HepG2 (cell line): ENCODE measurements around the gene NXPE1. TPM values are rescaled to one million over a fixed set of nuclear protein-coding genes. Genes with fewer than 3 reads are reported as not detected.

Experiments
- ADNP ChIP-seq: sonication (generic); formaldehyde crosslinking; IDR thresholded peaks from 2 replicates; pipeline ENCODE4 v1.4.0; 2020; ENCODE audit warnings: missing genetic modification reagents
- CEBPB ChIP-seq: IDR thresholded peaks from 2 replicates; pipeline ENCODE4 v1.6.1; 2011; ENCODE audit warnings: low read depth, low read length, improper control_type of control experiment, borderline replicate concordance
- CHCHD3 ChIP-seq: sonication (generic); formaldehyde crosslinking; IDR thresholded peaks from 2 replicates; pipeline ENCODE4 v1.8.0; 2022; ENCODE audit warnings: mild to moderate bottlenecking, missing genetic modification reagents, moderate library complexity
- ERF ChIP-seq: IDR thresholded peaks from 2 replicates; pipeline ENCODE4 v1.6.1; 2018; ENCODE audit warnings: missing biosample characterization, missing genetic modification reagents
- HDAC1 ChIP-seq: sonication (generic); formaldehyde crosslinking; IDR thresholded peaks from 2 replicates; pipeline ENCODE4 v1.5.1; 2020; ENCODE audit warnings: mild to moderate bottlenecking, missing genetic modification reagents
- HES4 ChIP-seq: sonication (generic); formaldehyde crosslinking; IDR thresholded peaks from 2 replicates; pipeline ENCODE4 v1.9.0; 2021; ENCODE audit warnings: mild to moderate bottlenecking, missing genetic modification reagents, borderline replicate concordance
- KLF12 ChIP-seq: sonication (generic); formaldehyde crosslinking; IDR thresholded peaks from 2 replicates; pipeline ENCODE4 v1.4.0; 2020; ENCODE audit warnings: missing genetic modification reagents, borderline replicate concordance
- MBNL3 ChIP-seq: fragments of 250-450 bp; sonication (Bioruptor Pico); conservative IDR thresholded peaks from 2 replicates; pipeline ENCODE4 v1.8.0; 2022; ENCODE audit warnings: mild to moderate bottlenecking, inconsistent platforms
- MIER3 ChIP-seq: IDR thresholded peaks from 2 replicates; pipeline ENCODE4 v1.6.1; 2016; ENCODE audit warnings: missing compliant biosample characterization, borderline replicate concordance
- RARA ChIP-seq: IDR thresholded peaks from 2 replicates; pipeline ENCODE4 v1.6.1; 2016; ENCODE audit warnings: missing genetic modification reagents, missing compliant biosample characterization
- SP1 ChIP-seq, 2 experiments: fragments of 450-650 bp in 1 of 2; sonication (generic) in 1 of 2; formaldehyde crosslinking in 1 of 2; IDR thresholded peaks; 2 replicates each; pipeline versions ENCODE4 v1.4.0 to v1.6.1; 2016 to 2020; ENCODE audit warnings: missing genetic modification reagents in 1 of 2
- TGIF2 ChIP-seq: IDR thresholded peaks from 2 replicates; pipeline ENCODE4 v1.6.1; 2016; ENCODE audit warnings: control low read depth, missing compliant biosample characterization
- ZBTB38 ChIP-seq: sonication (generic); formaldehyde crosslinking; IDR thresholded peaks from 2 replicates; pipeline ENCODE4 v1.5.1; 2020; ENCODE audit warnings: mild to moderate bottlenecking, missing genetic modification reagents
- ZNF251 ChIP-seq: sonication (generic); formaldehyde crosslinking; IDR thresholded peaks from 2 replicates; pipeline ENCODE4 v1.9.0; 2021; ENCODE audit warnings: mild to moderate bottlenecking, missing genetic modification reagents
- polyA plus RNA-seq, 8 experiments: library from polyadenylated mRNA; depleted of rRNA in 3 of 8; stranded (reverse) in 7 of 8; unstranded in 1 of 8; fragments of >200 nt; fragmentation: Illumina TruSeq in 4 of 8; extraction: Trizol in 4 of 8; gene quantifications; 2 replicates each; pipeline versions ENCODE4 v1.2.1 to v1.2.3, GENCODE V29; 2011 to 2016; ENCODE audit warnings: low read depth in 4 of 8, missing spikeins in 1 of 8, mixed read lengths in 1 of 8; ENCODE audit not compliant: insufficient read depth in 1 of 8
- total RNA-seq, 5 experiments: library from RNA; depleted of rRNA; stranded (reverse); fragments of >200 nt; fragmentation: Illumina TruSeq; extraction: Trizol; gene quantifications; 2 replicates each; pipeline ENCODE4 v1.2.3, GENCODE V29; 2016; ENCODE audit warnings: low read depth in 1 of 5
- TF ChIP-seq, protein P1 (sequence below), 2 experiments: sonication (generic) in 1 of 2; formaldehyde crosslinking in 1 of 2; IDR thresholded peaks; 2 replicates each; pipeline versions ENCODE4 v1.4.0 to v1.6.1; 2018 to 2020; ENCODE audit warnings: missing genetic modification reagents in 2 of 2, borderline replicate concordance in 1 of 2, low read depth in 1 of 2, mild to moderate bottlenecking in 1 of 2, missing biosample characterization in 1 of 2
- TF ChIP-seq, protein P2 (sequence below): sonication (generic); formaldehyde crosslinking; IDR thresholded peaks from 2 replicates; pipeline ENCODE4 v1.8.0; 2022; ENCODE audit warnings: missing genetic modification reagents, mild to moderate bottlenecking, borderline replicate concordance
- TF ChIP-seq, protein P3 (sequence below): sonication (generic); formaldehyde crosslinking; IDR thresholded peaks from 2 replicates; pipeline ENCODE4 v1.8.1; 2022; ENCODE audit warnings: mild to moderate bottlenecking, missing genetic modification reagents
- TF ChIP-seq, protein P4 (sequence below): IDR thresholded peaks from 2 replicates; pipeline ENCODE4 v1.6.1; 2016; ENCODE audit warnings: missing compliant biosample characterization, missing genetic modification reagents, borderline replicate concordance
- TF ChIP-seq, protein P5 (sequence below): sonication (generic); formaldehyde crosslinking; IDR thresholded peaks from 2 replicates; pipeline ENCODE4 v1.4.0; 2020; ENCODE audit warnings: mild to moderate bottlenecking, missing genetic modification reagents

NXPE1 gene
- total and polyA plus RNA-seq, 2 of the 13 experiments (the other 11 are each of a cell fraction or from before 2014, with no cell fraction given): not detected

DNA sequence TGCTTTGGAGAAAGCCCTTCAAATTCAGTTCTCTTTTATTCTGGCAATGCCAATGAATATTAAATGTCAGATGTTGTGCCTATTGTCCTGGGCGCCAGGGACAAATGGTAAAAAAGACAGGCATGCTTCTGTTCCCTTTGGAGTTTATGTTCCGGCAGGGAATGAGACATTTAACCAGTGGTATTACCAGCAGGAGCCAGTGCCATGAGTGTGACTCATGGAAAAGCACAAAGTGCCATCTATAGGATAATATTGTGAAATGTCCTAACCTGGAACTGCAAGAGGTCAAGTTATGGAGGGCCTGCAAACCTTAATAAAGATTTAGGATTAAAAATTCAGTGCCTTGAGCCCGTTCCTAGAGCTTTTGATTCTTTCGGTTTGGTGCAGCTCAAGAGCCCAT is 80.9 kb downstream of the NXPE1 start (continued):
- TF ChIP-seq MIER3 (no peak), ADNP (CRISPR knock-in tag) (no peak), KLF12 (CRISPR knock-in tag) (no peak), HES4 (no peak), HDAC1 (CRISPR knock-in tag) (no peak), CEBPB (peak; percentile 85), ZBTB38 (no peak), ERF (no peak), SP1 (IDR thresholded peaks at IDR 0.05) (no peak), SP1 (CRISPR knock-in tag; IDR thresholded peaks at IDR 0.05) (no peak), RARA (CRISPR knock-in tag) (no peak), ZNF251 (CRISPR knock-in tag) (no peak), TGIF2 (CRISPR knock-in tag) (no peak), CHCHD3 (CRISPR knock-in tag) (no peak), MBNL3 (no peak)
- TF ChIP-seq, protein P1, sequence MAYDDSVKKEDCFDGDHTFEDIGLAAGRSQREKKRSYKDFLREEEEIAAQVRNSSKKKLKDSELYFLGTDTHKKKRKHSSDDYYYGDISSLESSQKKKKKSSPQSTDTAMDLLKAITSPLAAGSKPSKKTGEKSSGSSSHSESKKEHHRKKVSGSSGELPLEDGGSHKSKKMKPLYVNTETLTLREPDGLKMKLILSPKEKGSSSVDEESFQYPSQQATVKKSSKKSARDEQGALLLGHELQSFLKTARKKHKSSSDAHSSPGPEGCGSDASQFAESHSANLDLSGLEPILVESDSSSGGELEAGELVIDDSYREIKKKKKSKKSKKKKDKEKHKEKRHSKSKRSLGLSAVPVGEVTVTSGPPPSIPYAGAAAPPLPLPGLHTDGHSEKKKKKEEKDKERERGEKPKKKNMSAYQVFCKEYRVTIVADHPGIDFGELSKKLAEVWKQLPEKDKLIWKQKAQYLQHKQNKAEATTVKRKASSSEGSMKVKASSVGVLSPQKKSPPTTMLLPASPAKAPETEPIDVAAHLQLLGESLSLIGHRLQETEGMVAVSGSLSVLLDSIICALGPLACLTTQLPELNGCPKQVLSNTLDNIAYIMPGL (CRISPR knock-in tag; IDR thresholded peaks at IDR 0.05; ENCODE audit: borderline replicate concordance in 1 of 2, low read depth in 1 of 2): no peak
- TF ChIP-seq, protein P2, sequence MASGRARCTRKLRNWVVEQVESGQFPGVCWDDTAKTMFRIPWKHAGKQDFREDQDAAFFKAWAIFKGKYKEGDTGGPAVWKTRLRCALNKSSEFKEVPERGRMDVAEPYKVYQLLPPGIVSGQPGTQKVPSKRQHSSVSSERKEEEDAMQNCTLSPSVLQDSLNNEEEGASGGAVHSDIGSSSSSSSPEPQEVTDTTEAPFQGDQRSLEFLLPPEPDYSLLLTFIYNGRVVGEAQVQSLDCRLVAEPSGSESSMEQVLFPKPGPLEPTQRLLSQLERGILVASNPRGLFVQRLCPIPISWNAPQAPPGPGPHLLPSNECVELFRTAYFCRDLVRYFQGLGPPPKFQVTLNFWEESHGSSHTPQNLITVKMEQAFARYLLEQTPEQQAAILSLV (CRISPR knock-in tag): no peak
- TF ChIP-seq, protein P3, sequence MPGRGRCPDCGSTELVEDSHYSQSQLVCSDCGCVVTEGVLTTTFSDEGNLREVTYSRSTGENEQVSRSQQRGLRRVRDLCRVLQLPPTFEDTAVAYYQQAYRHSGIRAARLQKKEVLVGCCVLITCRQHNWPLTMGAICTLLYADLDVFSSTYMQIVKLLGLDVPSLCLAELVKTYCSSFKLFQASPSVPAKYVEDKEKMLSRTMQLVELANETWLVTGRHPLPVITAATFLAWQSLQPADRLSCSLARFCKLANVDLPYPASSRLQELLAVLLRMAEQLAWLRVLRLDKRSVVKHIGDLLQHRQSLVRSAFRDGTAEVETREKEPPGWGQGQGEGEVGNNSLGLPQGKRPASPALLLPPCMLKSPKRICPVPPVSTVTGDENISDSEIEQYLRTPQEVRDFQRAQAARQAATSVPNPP (CRISPR knock-in tag): no peak
- TF ChIP-seq, protein P4, sequence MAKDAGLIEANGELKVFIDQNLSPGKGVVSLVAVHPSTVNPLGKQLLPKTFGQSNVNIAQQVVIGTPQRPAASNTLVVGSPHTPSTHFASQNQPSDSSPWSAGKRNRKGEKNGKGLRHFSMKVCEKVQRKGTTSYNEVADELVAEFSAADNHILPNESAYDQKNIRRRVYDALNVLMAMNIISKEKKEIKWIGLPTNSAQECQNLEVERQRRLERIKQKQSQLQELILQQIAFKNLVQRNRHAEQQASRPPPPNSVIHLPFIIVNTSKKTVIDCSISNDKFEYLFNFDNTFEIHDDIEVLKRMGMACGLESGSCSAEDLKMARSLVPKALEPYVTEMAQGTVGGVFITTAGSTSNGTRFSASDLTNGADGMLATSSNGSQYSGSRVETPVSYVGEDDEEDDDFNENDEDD (CRISPR knock-in tag): no peak
- TF ChIP-seq, protein P5, sequence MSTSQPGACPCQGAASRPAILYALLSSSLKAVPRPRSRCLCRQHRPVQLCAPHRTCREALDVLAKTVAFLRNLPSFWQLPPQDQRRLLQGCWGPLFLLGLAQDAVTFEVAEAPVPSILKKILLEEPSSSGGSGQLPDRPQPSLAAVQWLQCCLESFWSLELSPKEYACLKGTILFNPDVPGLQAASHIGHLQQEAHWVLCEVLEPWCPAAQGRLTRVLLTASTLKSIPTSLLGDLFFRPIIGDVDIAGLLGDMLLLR (CRISPR knock-in tag): no peak
- TF ChIP-seq, all 625 proteins: peak for 8
